Chondrocyte (in vitro differentiated cells): Measurements from ENCODE around the gene ACTL9. TPM values are rescaled to one million over a fixed set of nuclear protein-coding genes. Genes with fewer than 3 reads are reported as not detected.
"Not testable (repeated sequence)": the region's sequence is repeated elsewhere in the genome, so short reads cannot be mapped to it uniquely, and the experiment has no call there.

ENCODE experiments used
- DNase-seq: peaks from one replicate; pipeline ENCODE4 v3.0.0; 2021; ENCODE audit warnings: mixed read lengths, low spot score
- H3K27ac Mint-ChIP-seq: one replicate; pipeline ENCODE4 v1.8.0; 2021; ENCODE audit warnings: mild to moderate bottlenecking, moderate library complexity, mixed read lengths; ENCODE audit not compliant: unreplicated experiment
- H3K27me3 Mint-ChIP-seq: 2 replicates; pipeline ENCODE4 v1.8.0; 2021; ENCODE audit warnings: low read depth, mixed read lengths
- H3K36me3 Mint-ChIP-seq: 2 replicates; pipeline ENCODE4 v1.8.0; 2021; ENCODE audit warnings: low read depth, mixed read lengths
- H3K4me1 Mint-ChIP-seq: 2 replicates; pipeline ENCODE4 v1.8.0; 2021; ENCODE audit warnings: low read depth, mild to moderate bottlenecking, mixed read lengths
- H3K4me3 Mint-ChIP-seq: one replicate; pipeline ENCODE4 v1.8.0; 2021; ENCODE audit warnings: mild to moderate bottlenecking, moderate library complexity, mixed read lengths; ENCODE audit not compliant: unreplicated experiment
- H3K9me3 Mint-ChIP-seq: 2 replicates; pipeline ENCODE4 v1.8.0; 2021; ENCODE audit warnings: low read depth, mixed read lengths
- long read RNA-seq: library from polyadenylated mRNA; stranded (forward); transcript quantifications from one replicate; pipeline ENCODE4 v2.0.0, GENCODE V29; 2021
- total RNA-seq: library from RNA; stranded (reverse); gene quantifications from 3 replicates; pipeline ENCODE4 v1.2.1, GENCODE V29; 2021
- TF ChIP-seq, protein P1 (sequence below): fragments of 200-600 bp; sonication (generic); IDR thresholded peaks from 2 replicates; pipeline ENCODE4 v1.5.0; 2021; ENCODE audit warnings: antibody characterized with exemption, mild to moderate bottlenecking, moderate library complexity

Gene ACTL9, protein sequence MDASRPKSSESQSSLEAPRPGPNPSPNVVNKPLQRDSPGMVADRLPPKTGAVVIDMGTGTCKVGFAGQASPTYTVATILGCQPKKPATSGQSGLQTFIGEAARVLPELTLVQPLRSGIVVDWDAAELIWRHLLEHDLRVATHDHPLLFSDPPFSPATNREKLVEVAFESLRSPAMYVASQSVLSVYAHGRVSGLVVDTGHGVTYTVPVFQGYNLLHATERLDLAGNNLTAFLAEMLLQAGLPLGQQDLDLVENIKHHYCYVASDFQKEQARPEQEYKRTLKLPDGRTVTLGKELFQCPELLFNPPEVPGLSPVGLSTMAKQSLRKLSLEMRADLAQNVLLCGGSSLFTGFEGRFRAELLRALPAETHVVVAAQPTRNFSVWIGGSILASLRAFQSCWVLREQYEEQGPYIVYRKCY
- not detected in 3 replicates for total RNA-seq
- long read RNA-seq, result 0 reads

DNA sequence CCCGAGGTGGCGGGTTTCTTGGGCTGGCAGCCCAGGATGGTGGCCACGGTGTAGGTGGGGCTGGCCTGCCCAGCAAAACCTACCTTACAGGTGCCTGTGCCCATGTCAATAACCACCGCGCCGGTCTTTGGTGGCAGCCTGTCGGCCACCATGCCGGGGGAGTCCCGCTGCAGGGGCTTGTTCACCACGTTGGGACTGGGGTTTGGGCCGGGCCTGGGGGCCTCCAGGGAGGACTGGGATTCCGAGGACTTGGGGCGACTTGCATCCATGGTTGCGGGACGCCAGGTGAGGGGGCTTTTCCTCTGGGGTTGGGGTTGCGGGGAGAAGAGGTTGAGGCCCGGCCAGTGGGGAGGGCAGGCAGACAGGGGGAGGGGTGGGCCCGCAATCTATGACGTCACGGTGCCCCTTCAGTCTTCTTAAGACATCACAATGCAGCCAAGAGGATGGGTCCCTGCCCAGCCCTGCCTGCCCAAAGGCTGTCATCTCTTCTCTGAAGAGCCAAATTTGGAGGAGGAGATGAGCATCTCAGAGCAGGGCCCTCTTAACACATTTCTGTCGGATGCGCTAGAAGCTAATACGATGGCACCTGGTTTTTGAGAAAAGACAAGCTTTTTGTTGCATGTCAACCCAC is at the start of gene ACTL9:
Gene ACTL9, minus strand, starts transcription at position 363 of the 631 bp plus-strand sequence. Its CDS starts 94 bp downstream, at position 269.
- TF ChIP-seq, protein P1, sequence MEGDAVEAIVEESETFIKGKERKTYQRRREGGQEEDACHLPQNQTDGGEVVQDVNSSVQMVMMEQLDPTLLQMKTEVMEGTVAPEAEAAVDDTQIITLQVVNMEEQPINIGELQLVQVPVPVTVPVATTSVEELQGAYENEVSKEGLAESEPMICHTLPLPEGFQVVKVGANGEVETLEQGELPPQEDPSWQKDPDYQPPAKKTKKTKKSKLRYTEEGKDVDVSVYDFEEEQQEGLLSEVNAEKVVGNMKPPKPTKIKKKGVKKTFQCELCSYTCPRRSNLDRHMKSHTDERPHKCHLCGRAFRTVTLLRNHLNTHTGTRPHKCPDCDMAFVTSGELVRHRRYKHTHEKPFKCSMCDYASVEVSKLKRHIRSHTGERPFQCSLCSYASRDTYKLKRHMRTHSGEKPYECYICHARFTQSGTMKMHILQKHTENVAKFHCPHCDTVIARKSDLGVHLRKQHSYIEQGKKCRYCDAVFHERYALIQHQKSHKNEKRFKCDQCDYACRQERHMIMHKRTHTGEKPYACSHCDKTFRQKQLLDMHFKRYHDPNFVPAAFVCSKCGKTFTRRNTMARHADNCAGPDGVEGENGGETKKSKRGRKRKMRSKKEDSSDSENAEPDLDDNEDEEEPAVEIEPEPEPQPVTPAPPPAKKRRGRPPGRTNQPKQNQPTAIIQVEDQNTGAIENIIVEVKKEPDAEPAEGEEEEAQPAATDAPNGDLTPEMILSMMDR, result no peak
- DNase-seq, result no peak
- H3K27me3 Mint-ChIP-seq, result peaks cover 2% of the 10 kb centered on the region
- H3K27ac Mint-ChIP-seq, result no peak within 1 kb of the TSS
- H3K9me3 Mint-ChIP-seq, result no peaks in the 10 kb centered on the region
- no peaks in the 10 kb centered on the region for H3K4me1 Mint-ChIP-seq
- no peak within 1 kb of the TSS for H3K4me3 Mint-ChIP-seq
- H3K36me3 Mint-ChIP-seq, result no peaks in the 10 kb centered on the region

DNA sequence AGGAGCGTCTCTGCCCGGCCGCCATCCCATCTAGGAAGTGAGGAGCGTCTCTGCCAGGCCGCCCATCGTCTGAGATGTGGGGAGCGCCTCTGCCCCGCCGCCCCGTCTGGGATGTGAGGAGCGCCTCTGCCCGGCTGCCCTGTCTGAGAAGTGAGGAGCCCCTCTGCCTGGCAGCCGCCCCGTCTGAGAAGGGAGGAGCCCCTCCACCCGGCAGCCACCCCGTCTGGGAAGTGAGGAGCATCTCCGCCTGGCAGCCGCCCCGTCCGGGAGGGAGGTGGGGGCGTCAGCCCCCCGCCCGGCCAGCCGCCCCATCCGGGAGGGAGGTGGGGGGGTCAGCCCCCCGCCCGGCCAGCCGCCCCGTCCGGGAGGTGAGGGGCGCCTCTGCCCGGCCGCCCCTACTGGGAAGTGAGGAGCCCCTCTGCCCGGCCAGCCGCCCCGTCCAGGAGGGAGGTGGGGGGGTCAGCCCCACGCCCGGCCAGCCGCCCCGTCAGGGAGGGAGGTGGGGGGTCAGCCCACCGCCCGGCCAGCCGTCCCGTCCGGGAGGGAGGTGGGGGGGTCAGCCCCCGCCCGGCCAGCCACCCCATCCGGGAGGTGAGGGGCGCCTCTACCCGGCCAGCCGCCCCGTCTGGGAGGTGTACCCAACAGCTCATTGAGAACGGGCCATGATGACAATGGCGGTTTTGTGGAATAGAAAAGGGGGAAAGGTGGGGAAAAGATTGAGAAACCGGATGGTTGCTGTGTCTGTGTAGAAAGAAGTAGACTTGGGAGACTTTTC is 40.9 kb upstream of the ACTL9 start:
- not testable (repeated sequence) for H3K27ac Mint-ChIP-seq, DNase-seq, H3K27me3 Mint-ChIP-seq, H3K36me3 Mint-ChIP-seq, H3K4me3 Mint-ChIP-seq, H3K4me1 Mint-ChIP-seq
- H3K9me3 Mint-ChIP-seq, result peaks cover 12% of the 10 kb centered on the region

GRCh38 chr19:8738377-8738776 is 39.8 kb upstream of the ACTL9 start:
- no peak overlapping the region for H3K4me3 Mint-ChIP-seq
- no peaks in the 10 kb centered on the region for H3K4me1 Mint-ChIP-seq
- H3K36me3 Mint-ChIP-seq, result no peaks in the 10 kb centered on the region
- no peak for DNase-seq
- H3K27me3 Mint-ChIP-seq, result no peaks in the 10 kb centered on the region
- peaks cover 14% of the 10 kb centered on the region for H3K9me3 Mint-ChIP-seq
- TF ChIP-seq, protein P1, result no peak
- no peak overlapping the region for H3K27ac Mint-ChIP-seq

GRCh38 chr19:8731428-8732169 is 33.0 kb upstream of the ACTL9 start:
- Mint-ChIP-seq H3K36me3 (no peaks in the 10 kb centered on the region), H3K4me1 (no peaks in the 10 kb centered on the region), H3K27me3 (no peaks in the 10 kb centered on the region), H3K9me3 (peaks cover 17% of the 10 kb centered on the region), H3K4me3 (no peak overlapping the region), H3K27ac (no peak overlapping the region)
- DNase-seq, result no peak
- TF ChIP-seq, protein P1, result no peak

GRCh38 chr19:8724276-8724675 is 25.7 kb upstream of the ACTL9 start:
- DNase-seq, result no peak
- TF ChIP-seq, protein P1, result no peak
- Mint-ChIP-seq H3K9me3 (peaks cover 20% of the 10 kb centered on the region), H3K27ac (no peak overlapping the region), H3K4me1 (no peaks in the 10 kb centered on the region), H3K27me3 (no peaks in the 10 kb centered on the region), H3K36me3 (no peaks in the 10 kb centered on the region), H3K4me3 (no peak overlapping the region)
